ENCODE measurements around the gene LPP.

DNA sequence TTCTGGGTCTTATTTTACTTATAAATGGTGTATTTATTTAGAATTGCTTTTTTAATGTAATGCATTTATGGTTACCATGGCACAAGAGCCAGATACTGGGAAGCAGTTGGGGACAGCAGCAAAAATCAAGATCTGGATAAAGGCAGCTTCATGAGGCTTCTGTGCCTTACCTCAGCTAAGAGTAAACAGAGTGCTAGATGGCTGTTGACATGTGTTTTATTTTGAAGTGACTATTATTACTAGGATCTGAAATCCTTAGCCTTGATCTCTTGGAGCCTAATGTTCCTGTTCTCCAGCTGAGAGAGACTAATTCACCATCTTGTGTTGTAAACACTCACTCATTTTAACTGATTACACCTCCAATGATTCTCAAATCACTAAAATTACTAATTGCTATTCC, 317.8 kb downstream of the LPP start:
- TF ChIP-seq POLR2A (IDR thresholded peaks at IDR 0.05; ENCODE audit: low read length): no peak
- TF ChIP-seq GATA1 (IDR thresholded peaks at IDR 0.05; ENCODE audit: low read depth, low read length): no peak
